ENCODE data around the gene CNTNAP2.

- TF ChIP-seq EP300 (IDR thresholded peaks at IDR 0.05), result no peak
- no peak for TF ChIP-seq CTCF (IDR thresholded peaks at IDR 0.05)
- no peak for TF ChIP-seq POLR2AphosphoS5 (IDR thresholded peaks at IDR 0.05)
- no peak for TF ChIP-seq POLR2A (IDR thresholded peaks at IDR 0.05)
Measured at GRCh38 chr7:148371280-148371937, 2254.8 kb downstream of the CNTNAP2 start.

All from suprapubic skin (tissue), 4 donors.